ENCODE results near the gene CAPRIN1. TPM values are rescaled to one million over a fixed set of nuclear protein-coding genes. Genes with fewer than 3 reads are reported as not detected.

Gene CAPRIN1
- total and polyA plus RNA-seq, 10 donors, result 44.9 to 188 (median 155) TPM

DNA sequence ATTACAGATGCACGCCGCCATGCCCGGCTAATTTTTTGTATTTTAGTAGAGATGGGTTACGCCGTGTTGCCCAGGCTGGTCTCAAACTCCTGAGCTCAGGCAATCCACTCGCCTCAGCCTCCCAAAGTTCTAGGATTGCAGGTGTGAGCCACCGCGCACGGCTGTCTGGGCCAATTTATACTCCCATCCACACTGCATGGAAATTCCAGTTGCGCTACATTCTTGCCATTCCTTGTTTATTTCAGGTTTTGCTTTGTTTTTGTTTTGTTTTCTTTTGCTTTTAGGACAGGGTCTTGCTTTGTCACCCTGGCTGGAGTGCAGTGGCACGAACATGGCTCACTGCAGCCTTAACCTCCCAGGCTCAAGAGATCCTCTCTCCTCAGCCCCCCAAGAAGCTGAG lies 11.0 kb upstream of the CAPRIN1 start:
- intact Hi-C loops (cut with DNase I; ENCODE audit: low total_unique reads), result no loop called here
- WGBS, 5 donors, result 95 to 97% (median 96%) methylated on average over 11 of the region's 11 CpGs
- no peaks in the 10 kb centered on the region for H3K27me3 ChIP-seq (replicated peaks in 1 of 7)
- H3K4me1 ChIP-seq, result peaks cover 0 to 9% (median 0%) of the 10 kb centered on the region in 6 donors
- TF ChIP-seq POLR2AphosphoS5 (IDR thresholded peaks at IDR 0.05), result no peak
- TF ChIP-seq POLR2A (IDR thresholded peaks at IDR 0.05), result no peak
- TF ChIP-seq CTCF (IDR thresholded peaks at IDR 0.05 in 8 of 11, conservative IDR thresholded peaks at IDR 0.05 in 3 of 11), result no peak
- no peak overlapping the region for H3K4me3 ChIP-seq
- H3K9me3 ChIP-seq, result no peaks in the 10 kb centered on the region
- H3K27ac ChIP-seq, result no peak overlapping the region
- no peak for DNase-seq
- no peaks in the 10 kb centered on the region for H3K36me3 ChIP-seq

- intact Hi-C loops (cut with DNase I; ENCODE audit: low total_unique reads), result no loop called here
- TF ChIP-seq POLR2A (IDR thresholded peaks at IDR 0.05) (no peak), CTCF (IDR thresholded peaks at IDR 0.05 in 8 of 11, conservative IDR thresholded peaks at IDR 0.05 in 3 of 11) (no peak), POLR2AphosphoS5 (IDR thresholded peaks at IDR 0.05) (no peak)
- Histone ChIP-seq H3K36me3 (no peaks in the 10 kb centered on the region), H3K4me3 (no peak overlapping the region), H3K27me3 (replicated peaks in 1 of 7) (no peaks in the 10 kb centered on the region), H3K27ac (peak overlapping the region in 1 of 8 donors; percentile 12), H3K9me3 (no peaks in the 10 kb centered on the region), H3K4me1 (peaks cover 0 to 14% (median 3%) of the 10 kb centered on the region in 6 donors)
- WGBS, 5 donors, result 65 to 75% (median 70%) methylated on average over 27 of the region's 27 CpGs
- DNase-seq, result no peak
Measured at GRCh38 chr11:34044664-34045485, 6.7 kb upstream of the CAPRIN1 start.

DNA sequence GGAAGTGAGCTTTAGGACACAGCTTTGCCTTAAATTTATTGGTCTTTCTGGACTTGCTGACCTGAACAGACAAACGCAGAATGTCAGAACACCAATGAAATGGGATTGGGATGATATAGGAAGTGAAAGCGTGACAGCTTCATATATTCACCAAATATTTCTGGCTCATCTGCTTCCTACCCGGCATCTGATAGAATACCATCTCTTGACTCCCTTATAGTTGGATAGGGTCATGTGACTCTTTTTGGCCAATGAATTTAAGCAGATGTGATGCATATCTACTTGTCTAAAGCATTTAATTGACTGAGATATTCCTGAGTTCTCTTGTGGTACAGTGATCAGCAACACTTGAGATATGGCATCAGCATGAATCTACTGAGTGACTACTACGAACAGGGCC lies 2.5 kb upstream of the CAPRIN1 start:
- no peaks in the 10 kb centered on the region for H3K27me3 ChIP-seq (replicated peaks in 1 of 7)
- no peaks in the 10 kb centered on the region for H3K36me3 ChIP-seq
- H3K4me3 ChIP-seq, result no peak overlapping the region
- WGBS, 5 donors, result 71 to 88% (median 78%) methylated on average over 4 of the region's 4 CpGs
- H3K27ac ChIP-seq, result no peak overlapping the region
- intact Hi-C loops (cut with DNase I; ENCODE audit: low total_unique reads), result no loop called here
- H3K9me3 ChIP-seq, result no peaks in the 10 kb centered on the region
- no peak for DNase-seq
- TF ChIP-seq CTCF (IDR thresholded peaks at IDR 0.05 in 8 of 11, conservative IDR thresholded peaks at IDR 0.05 in 3 of 11) (no peak), POLR2A (IDR thresholded peaks at IDR 0.05) (no peak), POLR2AphosphoS5 (IDR thresholded peaks at IDR 0.05) (no peak)
- peaks cover 5 to 39% (median 17%) of the 10 kb centered on the region in 6 donors for H3K4me1 ChIP-seq

DNA sequence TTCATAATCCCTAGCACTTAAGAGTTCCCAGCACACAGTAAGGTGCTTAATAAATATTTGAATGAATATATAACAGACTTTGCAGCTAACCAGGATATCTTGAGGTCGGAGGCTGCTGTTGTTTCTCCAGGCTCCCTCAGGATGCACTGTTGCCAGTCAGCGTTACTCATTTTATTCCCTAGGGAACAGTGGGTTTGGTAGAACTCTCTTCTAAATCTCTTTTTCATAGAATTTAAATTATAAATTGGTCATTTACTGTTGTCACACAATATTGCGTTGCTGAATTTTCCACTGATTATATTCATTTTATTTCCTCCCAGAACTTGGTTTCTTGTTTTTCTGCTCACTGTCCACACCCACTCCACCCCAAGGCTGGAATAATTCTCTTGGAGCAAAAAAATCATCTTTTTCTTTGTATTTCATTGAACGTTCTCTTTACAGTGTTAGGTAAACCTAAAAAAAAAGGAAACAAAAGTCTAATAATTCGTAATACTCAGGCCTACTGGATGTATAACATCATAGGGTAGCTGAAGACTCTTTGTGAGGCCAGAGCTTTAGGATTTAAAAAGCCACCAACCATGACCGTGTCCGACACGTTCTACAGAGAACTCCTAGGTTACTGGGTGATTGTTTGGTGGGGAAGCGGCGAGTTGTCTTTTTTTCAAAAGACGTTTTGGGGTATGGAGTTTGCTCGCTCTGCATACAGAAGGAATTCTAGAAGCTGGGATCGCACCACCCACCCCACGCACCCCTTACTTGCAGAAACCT lies 766 bp upstream of the CAPRIN1 start:
- intact Hi-C loops (cut with DNase I; ENCODE audit: low total_unique reads), result loop anchor here (5.0 kb wide), 1 partner anchor 47 kb away; no protein-coding TSS in a partner anchor
- Histone ChIP-seq H3K27ac (peak overlapping the region; percentile 98 to 99 (median 99)), H3K27me3 (replicated peaks in 1 of 7) (no peaks in the 10 kb centered on the region), H3K4me1 (peaks cover 22 to 47% (median 35%) of the 10 kb centered on the region in 6 donors), H3K4me3 (peak overlapping the region; percentile 84 to 99 (median 98)), H3K36me3 (peaks cover 0 to 15% (median 4%) of the 10 kb centered on the region in 6 donors), H3K9me3 (no peaks in the 10 kb centered on the region)
- TF ChIP-seq CTCF (IDR thresholded peaks at IDR 0.05 in 8 of 11, conservative IDR thresholded peaks at IDR 0.05 in 3 of 11), result no peak
- TF ChIP-seq POLR2A (IDR thresholded peaks at IDR 0.05), result no peak
- no peak for TF ChIP-seq POLR2AphosphoS5 (IDR thresholded peaks at IDR 0.05)
- 12 to 17% (median 14%) methylated on average over 14 of the region's 14 CpGs for WGBS, 5 donors
- DNase-seq, result no peak
